ENCODE data around the gene YPEL2. TPM values are rescaled to one million over a fixed set of nuclear protein-coding genes. Genes with fewer than 3 reads are reported as not detected.

YPEL2 gene
- total and polyA plus RNA-seq, 2 of the 13 experiments (the other 11 are each of a cell fraction or from before 2014, with no cell fraction given): 8.5 to 21.1 TPM

- no peak for FAIRE-seq
- ChIA-PET CTCF (ENCODE audit: low intra/inter-chr PET ratio, low total read pairs) (no interaction called here), POLR2A (no interaction called here)
- no peak for ATAC-seq
- no peak for TF ChIP-seq ZSCAN22 (CRISPR knock-in tag; IDR thresholded peaks at IDR 0.05)
- TF ChIP-seq, protein P1, sequence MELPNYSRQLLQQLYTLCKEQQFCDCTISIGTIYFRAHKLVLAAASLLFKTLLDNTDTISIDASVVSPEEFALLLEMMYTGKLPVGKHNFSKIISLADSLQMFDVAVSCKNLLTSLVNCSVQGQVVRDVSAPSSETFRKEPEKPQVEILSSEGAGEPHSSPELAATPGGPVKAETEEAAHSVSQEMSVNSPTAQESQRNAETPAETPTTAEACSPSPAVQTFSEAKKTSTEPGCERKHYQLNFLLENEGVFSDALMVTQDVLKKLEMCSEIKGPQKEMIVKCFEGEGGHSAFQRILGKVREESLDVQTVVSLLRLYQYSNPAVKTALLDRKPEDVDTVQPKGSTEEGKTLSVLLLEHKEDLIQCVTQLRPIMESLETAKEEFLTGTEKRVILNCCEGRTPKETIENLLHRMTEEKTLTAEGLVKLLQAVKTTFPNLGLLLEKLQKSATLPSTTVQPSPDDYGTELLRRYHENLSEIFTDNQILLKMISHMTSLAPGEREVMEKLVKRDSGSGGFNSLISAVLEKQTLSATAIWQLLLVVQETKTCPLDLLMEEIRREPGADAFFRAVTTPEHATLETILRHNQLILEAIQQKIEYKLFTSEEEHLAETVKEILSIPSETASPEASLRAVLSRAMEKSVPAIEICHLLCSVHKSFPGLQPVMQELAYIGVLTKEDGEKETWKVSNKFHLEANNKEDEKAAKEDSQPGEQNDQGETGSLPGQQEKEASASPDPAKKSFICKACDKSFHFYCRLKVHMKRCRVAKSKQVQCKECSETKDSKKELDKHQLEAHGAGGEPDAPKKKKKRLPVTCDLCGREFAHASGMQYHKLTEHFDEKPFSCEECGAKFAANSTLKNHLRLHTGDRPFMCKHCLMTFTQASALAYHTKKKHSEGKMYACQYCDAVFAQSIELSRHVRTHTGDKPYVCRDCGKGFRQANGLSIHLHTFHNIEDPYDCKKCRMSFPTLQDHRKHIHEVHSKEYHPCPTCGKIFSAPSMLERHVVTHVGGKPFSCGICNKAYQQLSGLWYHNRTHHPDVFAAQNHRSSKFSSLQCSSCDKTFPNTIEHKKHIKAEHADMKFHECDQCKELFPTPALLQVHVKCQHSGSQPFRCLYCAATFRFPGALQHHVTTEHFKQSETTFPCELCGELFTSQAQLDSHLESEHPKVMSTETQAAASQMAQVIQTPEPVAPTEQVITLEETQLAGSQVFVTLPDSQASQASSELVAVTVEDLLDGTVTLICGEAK (IDR thresholded peaks at IDR 0.05): no peak
- TF ChIP-seq, protein P1 (CRISPR knock-in tag; IDR thresholded peaks at IDR 0.05): 0 out of 2 replicates have a peak, but pooled peaks have one; percentile 12
- no peak for TF ChIP-seq ZBTB1 (CRISPR knock-in tag; IDR thresholded peaks at IDR 0.05; ENCODE audit: borderline replicate concordance)
- no peak for TF ChIP-seq ZSCAN5A (CRISPR knock-in tag; IDR thresholded peaks at IDR 0.05; ENCODE audit: borderline replicate concordance)
- TF ChIP-seq ETV5 (CRISPR knock-in tag; IDR thresholded peaks at IDR 0.05; ENCODE audit: borderline replicate concordance): no peak
- no peak for TF ChIP-seq DMTF1 (CRISPR knock-in tag; IDR thresholded peaks at IDR 0.05)
- no peak for TF ChIP-seq MAZ (IDR thresholded peaks at IDR 0.05; ENCODE audit: borderline replicate concordance, low read depth, low read length)
- no peak for TF ChIP-seq MAZ (CRISPR knock-in tag; IDR thresholded peaks at IDR 0.05; ENCODE audit: low read depth)
- TF ChIP-seq, protein P2, sequence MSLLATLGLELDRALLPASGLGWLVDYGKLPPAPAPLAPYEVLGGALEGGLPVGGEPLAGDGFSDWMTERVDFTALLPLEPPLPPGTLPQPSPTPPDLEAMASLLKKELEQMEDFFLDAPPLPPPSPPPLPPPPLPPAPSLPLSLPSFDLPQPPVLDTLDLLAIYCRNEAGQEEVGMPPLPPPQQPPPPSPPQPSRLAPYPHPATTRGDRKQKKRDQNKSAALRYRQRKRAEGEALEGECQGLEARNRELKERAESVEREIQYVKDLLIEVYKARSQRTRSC (CRISPR knock-in tag; IDR thresholded peaks at IDR 0.05; ENCODE audit: low read depth): no peak
- Histone ChIP-seq H3K9ac (ENCODE audit: insufficient read depth, low read depth, low read length) (no peak overlapping the region), H3K4me2 (ENCODE audit: low read depth, low read length) (no peak overlapping the region; the same call in 1 of the 2 replicates), H3K36me3 (replicated peaks in 1 of 2; ENCODE audit: control insufficient read depth in 1 of 2, insufficient read depth in 2 of 2, low read length in 2 of 2) (no peaks in the 10 kb centered on the region), H2AFZ (ENCODE audit: low read length) (no peak overlapping the region), H3K4me1 (ENCODE audit: insufficient read depth, low read length) (peaks cover 71% of the 10 kb centered on the region), H3K27me3 (ENCODE audit: control insufficient read depth in 1 of 2, insufficient read depth in 2 of 2, low read length in 2 of 2) (no peaks in the 10 kb centered on the region; a peak in 1 of 5 replicates), H3K79me2 (ENCODE audit: insufficient read depth, low read length) (no peaks in the 10 kb centered on the region), H3K27ac (ENCODE audit: extremely low read length, insufficient read depth, low read length) (no peak overlapping the region), H4K20me1 (ENCODE audit: insufficient read depth, low read length) (no peaks in the 10 kb centered on the region), H3K4me3 (replicated peaks in 1 of 3; ENCODE audit: insufficient read depth in 1 of 3, low read depth in 2 of 3, low read length in 3 of 3) (no peak overlapping the region), H3K9me3 (ENCODE audit: low read length) (0 out of 2 replicates have a peak, but pooled peaks cover 5% of the 10 kb centered on the region)
- 34% methylated on average over 4 of the region's 4 CpGs for WGBS (ENCODE audit: low lambda C conversion rate)
- no TSS peak for BruUV-seq (replicated peaks)
- DNase-seq (ENCODE audit: low spot score): no peak
- intact Hi-C loops (cut with micrococcal nuclease; ENCODE audit: unreplicated experiment) (no loop called here), in situ Hi-C loops (cut with HindIII; ENCODE audit: extremely low pct_ligation_motif_present, low pct_unique_long_range_greater_than_20kb) (loop anchor here (5.0 kb wide), 1 partner anchor 110 kb away; no protein-coding TSS in a partner anchor)
Observed at GRCh38 chr17:59436900-59437299, 105.4 kb downstream of the YPEL2 start.
